ENCODE measurements around the gene CALCOCO1.

DNA sequence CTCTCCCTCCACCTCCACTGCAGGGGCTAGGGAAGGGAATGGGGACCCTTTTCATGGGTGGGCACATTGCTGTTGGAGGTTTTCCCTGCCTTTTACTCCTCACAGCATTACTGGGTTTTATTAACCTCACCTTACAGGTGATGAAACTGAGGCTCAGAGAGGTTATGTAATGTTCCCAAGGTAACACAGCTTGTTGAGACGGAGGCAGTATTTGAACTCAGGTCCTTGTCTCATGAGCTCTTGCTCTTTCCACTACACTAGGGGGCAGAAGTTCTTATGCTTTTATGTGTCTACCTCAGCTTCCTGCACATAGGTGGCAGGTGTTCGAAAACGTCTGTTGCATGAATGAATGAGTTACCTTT is 12.9 kb upstream of the CALCOCO1 start:
- TF ChIP-seq, protein P1, sequence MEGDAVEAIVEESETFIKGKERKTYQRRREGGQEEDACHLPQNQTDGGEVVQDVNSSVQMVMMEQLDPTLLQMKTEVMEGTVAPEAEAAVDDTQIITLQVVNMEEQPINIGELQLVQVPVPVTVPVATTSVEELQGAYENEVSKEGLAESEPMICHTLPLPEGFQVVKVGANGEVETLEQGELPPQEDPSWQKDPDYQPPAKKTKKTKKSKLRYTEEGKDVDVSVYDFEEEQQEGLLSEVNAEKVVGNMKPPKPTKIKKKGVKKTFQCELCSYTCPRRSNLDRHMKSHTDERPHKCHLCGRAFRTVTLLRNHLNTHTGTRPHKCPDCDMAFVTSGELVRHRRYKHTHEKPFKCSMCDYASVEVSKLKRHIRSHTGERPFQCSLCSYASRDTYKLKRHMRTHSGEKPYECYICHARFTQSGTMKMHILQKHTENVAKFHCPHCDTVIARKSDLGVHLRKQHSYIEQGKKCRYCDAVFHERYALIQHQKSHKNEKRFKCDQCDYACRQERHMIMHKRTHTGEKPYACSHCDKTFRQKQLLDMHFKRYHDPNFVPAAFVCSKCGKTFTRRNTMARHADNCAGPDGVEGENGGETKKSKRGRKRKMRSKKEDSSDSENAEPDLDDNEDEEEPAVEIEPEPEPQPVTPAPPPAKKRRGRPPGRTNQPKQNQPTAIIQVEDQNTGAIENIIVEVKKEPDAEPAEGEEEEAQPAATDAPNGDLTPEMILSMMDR (IDR thresholded peaks at IDR 0.05 in 4 of 5, conservative IDR thresholded peaks at IDR 0.05 in 1 of 5) = no peak
- TF ChIP-seq POLR2A (IDR thresholded peaks at IDR 0.05) = no peak
